ENCODE measurements around the gene SCAI. TPM values are rescaled to one million over a fixed set of nuclear protein-coding genes. Genes with fewer than 3 reads are reported as not detected.

The SCAI gene
- total RNA-seq, 6 experiments from 2014 or later = 4.7 to 7.2 (median 5.6) TPM

DNA sequence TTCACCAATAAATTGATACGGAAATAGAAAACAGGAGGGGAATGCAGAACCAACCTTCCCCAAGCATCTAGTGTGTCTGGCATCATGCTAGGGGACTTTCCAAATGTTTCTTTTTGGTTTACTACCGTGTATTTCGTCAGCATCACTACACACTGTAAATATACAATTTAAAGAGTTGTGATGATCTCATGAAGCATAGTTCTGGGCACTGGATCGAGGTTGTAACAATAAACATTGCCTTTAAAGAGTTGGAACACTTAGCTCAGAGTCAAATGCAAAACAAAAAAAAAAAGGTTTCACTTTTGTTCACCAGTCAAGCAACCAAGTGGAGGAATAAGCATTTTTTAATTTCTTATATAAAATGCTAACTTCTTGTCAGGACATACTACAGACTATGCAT lies 2.9 kb upstream of the SCAI start:
- Mint-ChIP-seq H3K4me1 (ENCODE audit: low read depth) (peaks cover 39% of the 10 kb centered on the region), H3K27me3 (ENCODE audit: insufficient read depth) (no peaks in the 10 kb centered on the region), H3K36me3 (ENCODE audit: low read depth) (peaks cover 13% of the 10 kb centered on the region), H3K9me3 (no peaks in the 10 kb centered on the region), H3K4me3 (no peak overlapping the region), H3K27ac (peak overlapping the region; percentile 14; the same call in 1 of the 2 replicates)
- TF ChIP-seq, protein P1, sequence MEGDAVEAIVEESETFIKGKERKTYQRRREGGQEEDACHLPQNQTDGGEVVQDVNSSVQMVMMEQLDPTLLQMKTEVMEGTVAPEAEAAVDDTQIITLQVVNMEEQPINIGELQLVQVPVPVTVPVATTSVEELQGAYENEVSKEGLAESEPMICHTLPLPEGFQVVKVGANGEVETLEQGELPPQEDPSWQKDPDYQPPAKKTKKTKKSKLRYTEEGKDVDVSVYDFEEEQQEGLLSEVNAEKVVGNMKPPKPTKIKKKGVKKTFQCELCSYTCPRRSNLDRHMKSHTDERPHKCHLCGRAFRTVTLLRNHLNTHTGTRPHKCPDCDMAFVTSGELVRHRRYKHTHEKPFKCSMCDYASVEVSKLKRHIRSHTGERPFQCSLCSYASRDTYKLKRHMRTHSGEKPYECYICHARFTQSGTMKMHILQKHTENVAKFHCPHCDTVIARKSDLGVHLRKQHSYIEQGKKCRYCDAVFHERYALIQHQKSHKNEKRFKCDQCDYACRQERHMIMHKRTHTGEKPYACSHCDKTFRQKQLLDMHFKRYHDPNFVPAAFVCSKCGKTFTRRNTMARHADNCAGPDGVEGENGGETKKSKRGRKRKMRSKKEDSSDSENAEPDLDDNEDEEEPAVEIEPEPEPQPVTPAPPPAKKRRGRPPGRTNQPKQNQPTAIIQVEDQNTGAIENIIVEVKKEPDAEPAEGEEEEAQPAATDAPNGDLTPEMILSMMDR (IDR thresholded peaks at IDR 0.05) = no peak
- peak; percentile 52 for DNase-seq

- Mint-ChIP-seq H3K4me1 (ENCODE audit: low read depth) (peaks cover 42% of the 10 kb centered on the region), H3K36me3 (ENCODE audit: low read depth) (peaks cover 5% of the 10 kb centered on the region; the same call in 1 of the 2 replicates), H3K9me3 (no peaks in the 10 kb centered on the region), H3K4me3 (no peak overlapping the region), H3K27me3 (ENCODE audit: insufficient read depth) (no peaks in the 10 kb centered on the region), H3K27ac (no peak overlapping the region)
- DNase-seq = no peak
- TF ChIP-seq, protein P1 (IDR thresholded peaks at IDR 0.05) = no peak
These were observed 2.1 kb upstream of the SCAI start for GRCh38 chr9:125145425-125145824.

DNA sequence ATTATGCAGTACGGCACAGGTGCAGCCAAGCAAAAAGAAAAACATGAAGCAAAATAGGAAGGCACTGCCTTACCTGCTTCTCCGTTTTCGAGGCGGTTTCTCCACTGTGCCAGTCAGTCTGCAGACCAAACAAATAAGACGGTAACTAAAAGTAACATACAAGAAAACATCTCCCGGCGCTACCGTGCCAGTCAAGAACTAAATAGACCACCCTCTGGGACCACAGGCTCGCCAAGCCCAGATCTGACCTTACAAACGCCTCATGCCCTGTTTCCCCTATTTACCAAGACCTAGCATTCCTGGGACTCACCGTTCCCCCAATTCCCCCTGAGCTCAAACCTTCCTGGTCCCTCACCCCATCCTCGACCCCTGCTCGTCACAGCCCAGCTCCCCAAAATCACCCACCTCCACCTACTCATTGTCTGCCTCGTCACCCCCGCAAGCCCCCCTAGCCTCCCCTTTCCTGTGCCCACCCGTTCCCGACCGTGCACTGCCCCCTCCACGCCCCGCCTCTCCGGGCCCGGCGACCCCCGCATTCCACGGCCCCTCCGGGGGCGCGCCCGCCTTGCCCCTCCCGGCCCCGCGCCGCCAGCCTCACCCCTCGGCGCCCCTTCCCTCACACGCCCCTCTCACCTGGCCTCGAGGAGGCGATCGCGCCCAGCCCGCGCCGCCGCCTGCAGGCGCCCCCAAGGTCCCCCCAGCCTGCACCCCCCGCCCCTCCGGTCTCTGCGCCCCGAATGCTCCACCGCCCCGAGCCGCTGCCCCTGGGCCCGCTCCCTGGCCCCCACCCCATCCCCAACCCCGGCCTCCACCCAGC lies 560 bp downstream of the SCAI start:
- TF ChIP-seq, protein P1 (IDR thresholded peaks at IDR 0.05) = no peak
- Mint-ChIP-seq H3K27ac (peak overlapping the region; percentile 27), H3K27me3 (ENCODE audit: insufficient read depth) (no peaks in the 10 kb centered on the region), H3K36me3 (ENCODE audit: low read depth) (peaks cover 8% of the 10 kb centered on the region; the same call in 1 of the 2 replicates), H3K9me3 (no peaks in the 10 kb centered on the region), H3K4me1 (ENCODE audit: low read depth) (peaks cover 47% of the 10 kb centered on the region), H3K4me3 (peak overlapping the region; percentile 96)
- no peak for DNase-seq

GRCh38 chr9:125141751-125142150 lies 1.6 kb downstream of the SCAI start:
- Mint-ChIP-seq H3K4me1 (ENCODE audit: low read depth) (peaks cover 48% of the 10 kb centered on the region), H3K9me3 (no peaks in the 10 kb centered on the region), H3K27ac (no peak overlapping the region; the same call in 1 of the 2 replicates), H3K27me3 (ENCODE audit: insufficient read depth) (no peaks in the 10 kb centered on the region), H3K36me3 (ENCODE audit: low read depth) (peaks cover 8% of the 10 kb centered on the region; the same call in 1 of the 2 replicates), H3K4me3 (peak overlapping the region; percentile 96)
- no peak for DNase-seq
- TF ChIP-seq, protein P1 (IDR thresholded peaks at IDR 0.05) = no peak

DNA sequence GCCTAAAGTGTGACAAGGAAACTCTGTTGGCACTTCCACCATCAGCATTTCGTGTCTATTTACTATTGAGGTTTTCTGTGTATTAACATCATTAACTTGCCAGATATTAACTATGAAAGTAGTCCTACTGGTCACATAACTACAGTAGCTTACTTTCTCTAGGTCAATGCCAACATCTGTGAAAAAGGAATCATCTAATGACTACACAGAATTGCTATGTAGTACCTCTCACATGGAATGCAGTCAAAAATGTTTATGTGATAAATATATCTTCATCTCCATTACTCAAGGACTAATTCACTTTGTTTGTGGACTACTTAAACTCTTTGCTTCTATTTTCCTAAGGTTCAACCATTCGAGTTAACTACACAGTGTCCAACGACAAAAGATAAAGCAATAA lies 2.1 kb downstream of the SCAI start:
- peaks cover 8% of the 10 kb centered on the region; the same call in 1 of the 2 replicates for H3K36me3 Mint-ChIP-seq (ENCODE audit: low read depth)
- peaks cover 44% of the 10 kb centered on the region for H3K4me1 Mint-ChIP-seq (ENCODE audit: low read depth)
- TF ChIP-seq, protein P1 (IDR thresholded peaks at IDR 0.05) = no peak
- peak overlapping the region; percentile 96; the same call in 1 of the 2 replicates for H3K4me3 Mint-ChIP-seq
- no peak overlapping the region; the same call in 1 of the 2 replicates for H3K27ac Mint-ChIP-seq
- peak; percentile 59 for DNase-seq
- no peaks in the 10 kb centered on the region for H3K9me3 Mint-ChIP-seq
- no peaks in the 10 kb centered on the region for H3K27me3 Mint-ChIP-seq (ENCODE audit: insufficient read depth)
